ENCODE data around the gene GKN2. TPM values are rescaled to one million over a fixed set of nuclear protein-coding genes. Genes with fewer than 3 reads are reported as not detected.
"Not testable (repeated sequence)": the region's sequence is repeated elsewhere in the genome, so short reads cannot be mapped to it uniquely, and the experiment has no call there.

GKN2 gene
- total RNA-seq, 1 experiment from 2014 or later = not detected

DNA sequence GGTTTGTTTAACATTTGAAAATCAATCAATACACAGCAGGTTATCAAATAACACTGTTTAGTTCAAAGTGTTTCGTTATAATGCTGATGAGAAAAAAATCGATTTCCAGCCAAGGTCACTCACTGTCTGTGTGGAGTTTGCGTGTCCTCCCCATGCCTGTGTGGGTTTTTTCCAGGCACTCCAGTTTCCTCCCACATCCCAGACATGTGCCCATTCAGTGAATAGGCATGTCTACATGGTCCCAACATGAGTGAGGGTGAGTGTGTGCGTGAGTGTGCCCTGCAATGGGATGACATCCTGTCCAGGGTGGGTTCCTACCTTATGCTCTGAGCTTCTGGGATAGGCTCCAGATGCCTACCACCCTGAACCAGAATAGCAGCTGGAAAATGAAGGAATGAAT lies 8.7 kb upstream of the GKN2 start:
- no peak for DNase-seq (ENCODE audit: low read depth)

GRCh38 chr2:68959001-68959400 lies 6.3 kb upstream of the GKN2 start:
- no peak for DNase-seq (ENCODE audit: low read depth)

GRCh38 chr2:68955432-68955831 lies 2.7 kb upstream of the GKN2 start:
- not testable (repeated sequence) for DNase-seq (ENCODE audit: low read depth)

DNA sequence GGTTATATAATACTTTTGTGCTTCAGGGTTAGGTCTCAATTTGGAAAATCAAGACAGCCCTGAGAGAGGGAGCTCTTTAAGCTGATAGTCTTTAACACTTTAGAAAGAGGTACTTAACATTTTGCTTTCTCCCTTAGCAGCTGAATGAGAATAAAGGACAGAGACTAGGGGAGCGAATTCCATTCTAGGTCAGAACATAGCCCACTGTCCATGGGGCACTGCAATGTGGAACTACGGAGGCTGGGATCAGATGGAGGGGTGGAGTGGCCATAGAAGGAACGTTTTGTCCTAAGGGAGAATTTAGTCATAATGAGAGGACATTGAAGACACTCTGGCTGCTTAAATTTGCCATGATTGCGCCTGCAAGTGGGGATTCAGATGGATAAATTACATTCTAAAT lies 794 bp downstream of the GKN2 start:
- DNase-seq (ENCODE audit: low read depth) = no peak

DNA sequence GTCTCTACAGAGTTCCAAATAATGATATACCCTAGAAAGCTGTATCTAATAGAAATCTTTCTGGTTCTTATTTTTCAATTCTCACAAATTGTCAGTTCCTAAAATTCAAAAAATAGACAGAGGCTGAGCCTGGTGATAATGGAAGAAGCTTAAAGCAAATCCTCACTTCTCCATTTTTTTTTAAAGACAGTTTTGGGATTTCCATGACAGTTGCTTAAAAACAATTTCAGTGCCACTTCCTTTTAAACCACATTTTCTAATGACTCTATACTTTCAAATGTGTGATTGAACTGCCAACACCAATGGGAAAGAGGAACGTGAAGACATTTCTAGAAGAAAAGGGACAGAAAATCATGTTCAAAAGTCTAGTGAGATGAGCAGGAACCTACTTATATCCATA lies 4.0 kb downstream of the GKN2 start:
- DNase-seq (ENCODE audit: low read depth) = no peak

- DNase-seq (ENCODE audit: low read depth) = no peak
Observed at GRCh38 chr2:68946117-68946516, 6.6 kb downstream of the GKN2 start.

- peak; percentile 76 for DNase-seq (ENCODE audit: low read depth)
Observed at GRCh38 chr2:68943581-68944568, 8.8 kb downstream of the GKN2 start.

DNA sequence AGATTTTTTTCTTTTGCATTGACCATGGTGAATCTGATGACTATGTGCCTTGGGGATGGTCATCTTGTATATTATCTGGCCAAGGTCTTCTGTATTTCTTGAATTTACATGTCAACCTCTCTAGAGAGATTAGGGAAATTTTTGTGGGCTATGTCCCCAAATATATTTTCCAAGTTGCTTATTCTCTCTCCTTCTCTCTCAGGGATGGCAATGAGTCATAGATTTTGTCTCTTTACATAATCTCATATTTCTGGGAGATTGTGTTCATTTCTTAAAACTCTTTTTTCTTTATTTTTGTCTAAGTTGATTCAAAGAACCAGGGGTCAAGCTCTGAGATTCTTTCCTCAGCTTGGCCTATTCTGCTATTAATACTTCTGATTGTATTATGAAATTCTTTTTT lies 9.9 kb downstream of the GKN2 start:
- no peak for DNase-seq (ENCODE audit: low read depth)

- DNase-seq (ENCODE audit: low read depth) = no peak
Observed at GRCh38 chr2:68940369-68940768, 12.3 kb downstream of the GKN2 start.

- no peak for DNase-seq (ENCODE audit: low read depth)
Observed at GRCh38 chr2:68939962-68940361, 12.7 kb downstream of the GKN2 start.

DNA sequence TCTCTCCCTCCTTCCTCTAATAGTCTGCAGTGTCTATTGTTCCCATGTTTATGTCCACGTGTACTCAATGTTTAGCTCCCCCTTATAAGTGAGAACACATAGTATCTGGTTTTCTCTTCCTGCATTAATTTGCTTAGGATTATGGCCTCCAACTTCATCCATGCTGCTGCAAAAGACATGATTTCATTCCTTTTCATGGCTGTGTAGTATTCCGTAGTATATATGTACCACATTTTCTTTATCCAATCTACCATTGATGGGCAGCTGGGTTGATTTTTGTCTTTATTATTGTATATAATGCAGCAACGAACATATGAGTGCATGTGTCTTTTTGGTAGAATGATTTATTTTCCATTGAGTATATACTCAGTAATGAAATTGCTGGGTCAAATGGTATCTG lies 13.8 kb downstream of the GKN2 start:
- no peak for DNase-seq (ENCODE audit: low read depth)

DNA sequence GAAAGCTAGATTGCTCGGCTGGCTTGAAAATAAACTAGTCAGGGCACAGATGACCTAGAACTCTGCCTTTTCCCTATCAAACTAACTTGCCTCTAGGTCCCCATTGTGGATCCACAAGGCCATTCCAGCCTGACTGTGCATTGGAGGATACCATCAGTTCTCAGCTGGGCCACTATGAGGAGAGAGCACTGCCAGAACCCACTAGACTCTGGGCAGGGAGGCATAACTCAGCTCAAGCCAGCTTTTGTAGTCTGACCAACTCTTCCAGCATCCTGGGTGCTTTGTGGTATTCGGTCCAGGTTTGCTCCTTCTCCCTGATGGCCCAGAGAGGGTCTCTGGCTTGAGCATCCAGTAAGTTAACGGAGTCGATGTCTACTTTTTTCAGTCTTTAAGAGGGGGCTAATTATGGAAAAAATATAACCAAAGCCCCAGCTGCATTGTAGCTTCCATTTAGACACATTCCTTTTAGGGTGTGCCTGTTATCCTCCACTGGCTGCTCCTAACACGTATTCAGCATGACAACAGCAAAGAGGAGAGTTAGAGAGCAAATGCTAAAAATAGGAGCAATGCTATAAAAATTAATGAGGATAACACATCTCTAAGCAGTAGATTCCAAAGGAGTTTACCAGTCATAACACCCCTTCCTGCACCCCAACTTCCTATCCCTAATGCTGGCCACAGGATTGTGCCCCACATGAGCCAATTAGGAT lies 15.2 kb downstream of the GKN2 start:
- no peak for DNase-seq (ENCODE audit: low read depth)

DNA sequence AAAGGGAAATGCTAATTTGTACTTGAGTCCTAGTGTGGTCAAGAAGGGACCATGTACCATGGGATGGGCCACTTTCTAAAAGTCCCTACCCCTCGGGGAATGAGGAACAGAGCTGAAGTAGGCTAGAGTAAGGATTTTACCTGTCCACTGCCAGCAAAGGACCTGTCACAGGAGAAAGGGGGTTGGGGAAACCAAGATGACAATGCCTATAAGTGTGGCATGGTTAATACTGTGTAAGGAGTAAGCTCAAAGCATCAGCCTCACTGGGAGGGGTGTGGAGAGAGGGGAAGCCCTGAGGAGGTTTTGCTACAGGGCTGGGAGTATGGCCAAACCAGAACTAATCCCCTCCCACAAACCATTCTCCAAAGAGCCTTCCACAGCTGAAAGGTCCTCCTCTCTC lies 15.8 kb downstream of the GKN2 start:
- DNase-seq (ENCODE audit: low read depth) = no peak

GRCh38 chr2:68936427-68936826 lies 16.3 kb downstream of the GKN2 start:
- DNase-seq (ENCODE audit: low read depth) = peak; percentile 57

DNA sequence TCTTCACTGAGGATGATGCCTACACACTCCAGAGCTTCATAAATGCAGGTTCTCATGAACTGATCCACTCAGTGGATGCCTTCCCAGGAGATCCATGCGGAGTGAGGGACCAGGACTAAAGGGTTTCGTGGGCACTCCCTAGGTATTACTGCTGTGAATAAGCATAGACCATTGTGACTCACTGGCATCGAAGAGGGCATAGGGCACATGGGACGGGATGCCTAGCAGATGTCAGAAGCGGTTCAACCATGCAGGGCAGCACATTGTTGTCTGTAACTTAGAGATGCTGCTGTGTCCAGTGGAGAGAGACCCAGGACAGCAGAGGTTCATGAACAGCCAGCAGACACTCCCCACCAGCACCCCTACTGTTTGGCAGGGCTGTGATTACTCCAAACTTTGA lies 17.2 kb downstream of the GKN2 start:
- no peak for DNase-seq (ENCODE audit: low read depth)

GRCh38 chr2:68934021-68934420 lies 18.7 kb downstream of the GKN2 start:
- no peak for DNase-seq (ENCODE audit: low read depth)

GRCh38 chr2:68932402-68932801 lies 20.3 kb downstream of the GKN2 start:
- DNase-seq (ENCODE audit: low read depth) = no peak

DNA sequence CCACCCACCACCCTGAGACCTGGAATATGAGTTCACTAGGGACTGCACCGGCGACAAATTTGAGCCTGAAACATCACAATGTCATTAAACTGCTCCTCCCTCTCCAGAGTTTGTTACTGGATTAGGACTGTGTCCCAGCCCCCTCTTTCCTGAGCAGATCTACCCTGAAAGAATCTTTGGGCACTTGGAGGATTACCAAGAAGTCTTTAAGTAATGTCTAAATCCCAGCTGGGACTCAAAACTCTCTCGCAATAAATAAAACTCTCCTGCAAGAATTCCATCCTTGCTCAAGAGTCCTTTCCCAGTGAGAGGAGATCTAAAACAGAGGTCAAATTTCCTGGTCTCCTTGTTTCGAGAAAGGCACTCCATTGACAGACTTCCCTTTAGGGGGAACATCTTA lies 20.9 kb downstream of the GKN2 start:
- DNase-seq (ENCODE audit: low read depth) = no peak

GRCh38 chr2:68931149-68931711 lies 21.5 kb downstream of the GKN2 start:
- DNase-seq (ENCODE audit: low read depth) = no peak

DNA sequence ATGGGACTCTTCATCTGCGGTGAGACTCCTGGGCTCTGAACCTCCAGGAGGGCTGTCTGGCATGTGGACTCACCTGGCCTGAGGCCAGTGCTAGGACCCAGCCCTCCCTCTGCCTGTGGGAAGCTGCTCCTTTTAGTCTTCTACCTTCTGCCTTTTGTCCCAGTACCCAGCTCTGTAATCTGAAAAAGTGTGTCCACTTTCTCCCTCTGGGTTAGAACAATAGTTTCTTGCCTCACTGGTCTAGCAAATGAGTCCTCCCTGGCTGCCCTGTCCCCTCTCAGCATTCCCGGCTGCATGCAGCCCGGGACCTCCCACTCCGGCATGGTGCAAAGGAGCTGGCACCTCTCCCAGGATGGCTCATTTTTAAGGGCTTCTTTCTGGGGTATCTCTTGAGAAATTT lies 25.9 kb downstream of the GKN2 start:
- peak; percentile 34 for DNase-seq (ENCODE audit: low read depth)

GRCh38 chr2:68925295-68925896 lies 27.3 kb downstream of the GKN2 start:
- peak; percentile 41 for DNase-seq (ENCODE audit: low read depth)

- DNase-seq (ENCODE audit: low read depth) = peak; percentile 71
Observed at GRCh38 chr2:68921646-68922045, 31.0 kb downstream of the GKN2 start.
